Endometrium (tissue), 2 donors: ENCODE results near the gene ONECUT3.
"Not testable (repeated sequence)": the region's sequence is repeated elsewhere in the genome, so short reads cannot be mapped to it uniquely, and the experiment has no call there.

Source experiments
- FAIRE-seq: peaks from 2 replicates; lab custom pipeline; 2012; peaks lifted over from hg19 to GRCh38; lab: Jason Lieb, UNC
- donor health status: control.
- donor health status: control.

ONECUT3 gene

GRCh38 chr19:1755467-1756171, 2.3 kb downstream of the ONECUT3 start:
- no peak for FAIRE-seq

GRCh38 chr19:1756264-1756663, 3.0 kb downstream of the ONECUT3 start:
- FAIRE-seq: no peak

- FAIRE-seq: no peak
Measured at GRCh38 chr19:1756705-1757465, 3.6 kb downstream of the ONECUT3 start.

GRCh38 chr19:1757468-1758230, 4.3 kb downstream of the ONECUT3 start:
- no peak for FAIRE-seq

GRCh38 chr19:1758231-1758577, 4.9 kb downstream of the ONECUT3 start:
- no peak for FAIRE-seq

- FAIRE-seq: no peak
Measured at GRCh38 chr19:1758959-1759903, 5.9 kb downstream of the ONECUT3 start.

GRCh38 chr19:1760020-1760419, 6.7 kb downstream of the ONECUT3 start:
- no peak for FAIRE-seq

- not testable (repeated sequence) for FAIRE-seq
Measured at GRCh38 chr19:1760786-1761527, 7.7 kb downstream of the ONECUT3 start.

- no peak for FAIRE-seq
Measured at GRCh38 chr19:1761528-1762242, 8.4 kb downstream of the ONECUT3 start.

GRCh38 chr19:1762243-1763117, 9.2 kb downstream of the ONECUT3 start:
- no peak for FAIRE-seq

GRCh38 chr19:1763648-1764639, 10.6 kb downstream of the ONECUT3 start:
- no peak for FAIRE-seq

- FAIRE-seq: no peak
Measured at GRCh38 chr19:1764729-1765128, 11.4 kb downstream of the ONECUT3 start.

- no peak for FAIRE-seq
Measured at GRCh38 chr19:1765232-1765903, 12.1 kb downstream of the ONECUT3 start.

GRCh38 chr19:1765904-1766799, 12.8 kb downstream of the ONECUT3 start:
- no peak for FAIRE-seq

GRCh38 chr19:1766800-1767352, 13.6 kb downstream of the ONECUT3 start:
- FAIRE-seq: no peak

GRCh38 chr19:1767464-1767933, 14.2 kb downstream of the ONECUT3 start:
- no peak for FAIRE-seq
